GM13976 (cell line): ENCODE results near the gene GREB1.

Source experiments
- DNase-seq: peaks from one replicate; pipeline ENCODE4 v3.0.0; 2012; ENCODE audit warnings: low spot score
- CTCF ChIP-seq: IDR thresholded peaks from 2 replicates; pipeline ENCODE4 v1.5.1; 2012; ENCODE audit warnings: borderline replicate concordance, mild to moderate bottlenecking; ENCODE audit not compliant: insufficient read depth; ENCODE audit errors: extremely low read depth, missing control alignments, control extremely low read depth
- in situ Hi-C: fragments of 300-500 bp; cut with MboI; formaldehyde crosslinking; loops from one replicate; pipeline ENCODE4 v1.12.0; 2022; ENCODE audit warnings: low sequenced_read_pairs, mixed read lengths, inconsistent platforms; ENCODE audit not compliant: unreplicated experiment

GREB1 gene

GRCh38 chr2:11629851-11630250 lies 96.0 kb downstream of the GREB1 start:
- no peak for TF ChIP-seq CTCF
- DNase-seq, result no peak
- in situ Hi-C loops, result no loop called here

GRCh38 chr2:11630855-11631254 lies 97.0 kb downstream of the GREB1 start:
- no peak for DNase-seq
- no peak for TF ChIP-seq CTCF
- in situ Hi-C loops, result no loop called here

- in situ Hi-C loops, result no loop called here
- DNase-seq, result no peak
- no peak for TF ChIP-seq CTCF
Observed at GRCh38 chr2:11631462-11631861, 97.6 kb downstream of the GREB1 start.

GRCh38 chr2:11633923-11634478 lies 100.2 kb downstream of the GREB1 start:
- in situ Hi-C loops, result no loop called here
- TF ChIP-seq CTCF, result no peak
- DNase-seq, result no peak

- in situ Hi-C loops, result no loop called here
- no peak for TF ChIP-seq CTCF
- DNase-seq, result no peak
Observed at GRCh38 chr2:11634584-11634983, 100.7 kb downstream of the GREB1 start.

GRCh38 chr2:11635141-11635540 lies 101.3 kb downstream of the GREB1 start:
- TF ChIP-seq CTCF, result no peak
- in situ Hi-C loops, result no loop called here
- DNase-seq, result no peak
